Psoas muscle (tissue), 8 donors: Measurements from ENCODE around the gene VN1R5. TPM values are rescaled to one million over a fixed set of nuclear protein-coding genes. Genes with fewer than 3 reads are reported as not detected.

Source experiments
- ATAC-seq, 4 donors: fragments of 200-7000 bp; cut with Tn5 transposase; one replicate each; pipeline ENCODE4 v1.9.1; 2020; ENCODE audit warnings: moderate library complexity in 3 of 4, mild to moderate bottlenecking in 2 of 4
- DNase-seq, 2 donors: peaks; one replicate each; pipeline ENCODE4 v3.0.0-alpha.2; 2020
- H3K27ac ChIP-seq: fragments of 200-600 bp; one replicate; pipeline ENCODE4 v1.8.0; 2022
- H3K27me3 ChIP-seq, 3 donors: fragments of 200-600 bp in 1 of 3; one replicate each; pipeline versions ENCODE4 v1.6.1 to v1.8.0; 2013 to 2022; ENCODE audit warnings: low read length in 2 of 3, mild to moderate bottlenecking in 2 of 3, moderate library complexity in 1 of 3; ENCODE audit not compliant: insufficient read depth in 3 of 3
- H3K36me3 ChIP-seq, 2 donors: fragments of 200-600 bp in 1 of 2; one replicate each; pipeline versions ENCODE4 v1.6.1 to v1.8.0; 2013 to 2022; ENCODE audit warnings: low read depth in 1 of 2, mild to moderate bottlenecking in 1 of 2, moderate library complexity in 1 of 2; ENCODE audit not compliant: insufficient read depth in 1 of 2
- H3K4me1 ChIP-seq: fragments of 200-600 bp; one replicate; pipeline ENCODE4 v1.8.0; 2022
- H3K4me3 ChIP-seq: fragments of 200-600 bp; one replicate; pipeline ENCODE4 v1.8.0; 2022; ENCODE audit warnings: mild to moderate bottlenecking
- H3K9me3 ChIP-seq: fragments of 200-600 bp; one replicate; pipeline ENCODE4 v1.8.0; 2022
- CTCF ChIP-seq: fragments of 200-600 bp; IDR thresholded peaks from one replicate; pipeline ENCODE4 v1.8.0; 2022; ENCODE audit warnings: antibody characterized with exemption
- WGBS, 3 donors: extraction: QIAGEN DNeasy Blood & Tissue Kit; methylation state at CpG; one replicate each; pipeline versions ENCODE4 v1.1.6 to v1.1.7; 2013; 5-methylcytosine and 5-hydroxymethylcytosine counted together
- intact Hi-C, 2 donors: fragments of 100-400 bp; cut with DNase I; formaldehyde crosslinking; loops; one replicate each; pipeline versions ENCODE4 v1.11.0 to v1.14.2; 2022
- polyA plus RNA-seq, 3 donors: library from polyadenylated mRNA; stranded (reverse); fragments of 200-250 nt; gene quantifications; one replicate each; pipeline ENCODE4 v1.2.3, GENCODE V29; 2013
- total RNA-seq, 4 donors: library from RNA; stranded (reverse); fragmentation: NEBNext Ultra II Directional in 2 of 4; extraction: Animal tissue kit (Norgen Biotek cat#: 25700) in 2 of 4; gene quantifications; one replicate each; pipeline versions ENCODE4 v1.2.1 to v1.2.4, GENCODE V29; 2021 to 2023
- donor health status: healthy with polysubstance abuse.
- donor health status: DM: no; HTN: no; CAD: no; lungs with moderate emphysema.
- donor health status: Bipolar disorder and iron deficiency.
- donor health status: healthy.
- donor health status: DM: yes; HTN: yes; CAD: no.
- donor health status: DM: no; HTN: no; CAD: no.
- donor health status: DM: no; HTN: no; CAD: no.
- donor health status: DM: yes; HTN: yes; CAD: no.

VN1R5 gene
- total and polyA plus RNA-seq, 7 donors = not detected

DNA sequence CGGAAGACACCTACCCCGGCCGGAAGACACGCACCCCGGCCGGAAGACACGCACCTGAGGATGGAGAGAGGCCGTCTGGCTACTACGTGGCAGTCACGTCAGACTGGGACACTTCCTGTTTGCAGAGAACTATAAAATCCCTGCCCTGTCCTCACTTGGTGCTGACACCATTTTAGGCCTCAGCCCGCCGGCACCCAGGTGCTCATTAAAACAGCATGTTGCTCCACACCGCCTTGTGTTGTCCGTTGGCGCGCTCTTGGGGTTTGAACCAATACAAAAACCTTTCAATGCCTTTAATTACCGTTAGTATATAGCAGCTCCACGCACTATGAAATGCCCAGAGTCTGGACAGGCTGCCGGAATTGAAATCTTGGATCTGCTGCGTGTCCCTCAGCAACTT, 34.7 kb downstream of the VN1R5 start:
- no peak overlapping the region for H3K27ac ChIP-seq
- no peaks in the 10 kb centered on the region for H3K27me3 ChIP-seq
- H3K9me3 ChIP-seq = no peaks in the 10 kb centered on the region
- 92 to 96% (median 96%) methylated on average over 20 of the region's 20 CpGs for WGBS, 3 donors
- no peak for TF ChIP-seq CTCF
- H3K4me1 ChIP-seq = no peaks in the 10 kb centered on the region
- H3K4me3 ChIP-seq = no peak overlapping the region
- H3K36me3 ChIP-seq = no peaks in the 10 kb centered on the region
- intact Hi-C loops = no loop called here
- ATAC-seq = no peak
- no peak for DNase-seq

GRCh38 chr1:247291161-247291560, 35.3 kb downstream of the VN1R5 start:
- intact Hi-C loops = no loop called here
- no peaks in the 10 kb centered on the region for H3K4me1 ChIP-seq
- DNase-seq = no peak
- TF ChIP-seq CTCF = no peak
- no peak overlapping the region for H3K27ac ChIP-seq
- H3K27me3 ChIP-seq = no peaks in the 10 kb centered on the region
- H3K4me3 ChIP-seq = no peak overlapping the region
- no peaks in the 10 kb centered on the region for H3K9me3 ChIP-seq
- WGBS, 3 donors = 91 to 95% (median 92%) methylated on average over 9 of the region's 9 CpGs
- no peaks in the 10 kb centered on the region for H3K36me3 ChIP-seq
- no peak for ATAC-seq

GRCh38 chr1:247291833-247292561, 36.1 kb downstream of the VN1R5 start:
- DNase-seq = no peak

GRCh38 chr1:247293047-247293446, 37.2 kb downstream of the VN1R5 start:
- Histone ChIP-seq H3K27ac (no peak overlapping the region), H3K36me3 (no peaks in the 10 kb centered on the region), H3K9me3 (no peaks in the 10 kb centered on the region), H3K4me3 (no peak overlapping the region), H3K27me3 (no peaks in the 10 kb centered on the region), H3K4me1 (no peaks in the 10 kb centered on the region)
- no peak for TF ChIP-seq CTCF
- ATAC-seq (no peak), DNase-seq (no peak)
- 56 to 70% (median 66%) methylated on average over 7 of the region's 7 CpGs for WGBS, 3 donors
- intact Hi-C loops = no loop called here

More at GRCh38 chr1:247291833-247292561, 36.1 kb downstream of the VN1R5 start:
- intact Hi-C loops = no loop called here
- TF ChIP-seq CTCF = no peak
- 62 to 75% (median 69%) methylated on average over 17 of the region's 17 CpGs for WGBS, 3 donors
- H3K27ac ChIP-seq = no peak overlapping the region
- no peaks in the 10 kb centered on the region for H3K36me3 ChIP-seq
- H3K4me3 ChIP-seq = no peak overlapping the region
- no peaks in the 10 kb centered on the region for H3K27me3 ChIP-seq
- H3K9me3 ChIP-seq = no peaks in the 10 kb centered on the region
- no peak for ATAC-seq
- no peaks in the 10 kb centered on the region for H3K4me1 ChIP-seq

DNA sequence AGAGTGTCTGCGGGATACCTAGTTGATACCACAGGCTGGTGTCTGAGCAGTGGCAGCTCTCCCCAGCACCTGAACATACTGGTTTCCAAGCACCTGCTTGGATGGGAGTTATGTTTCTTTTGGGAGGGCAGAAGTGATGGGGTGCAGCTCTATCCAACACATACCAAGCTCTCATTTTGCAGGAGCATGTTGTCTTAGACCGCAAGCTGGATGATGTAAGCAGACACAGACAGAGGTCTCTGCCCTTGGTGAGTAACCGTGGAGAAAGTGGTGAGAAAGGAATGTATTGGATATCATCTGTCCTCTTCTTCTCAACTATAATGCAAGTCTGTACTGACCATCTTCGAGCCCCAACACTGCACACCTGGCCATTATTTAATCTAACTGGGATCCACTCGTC, 38.4 kb downstream of the VN1R5 start:
- Histone ChIP-seq H3K4me1 (no peaks in the 10 kb centered on the region), H3K4me3 (no peak overlapping the region), H3K27me3 (no peaks in the 10 kb centered on the region), H3K36me3 (no peaks in the 10 kb centered on the region), H3K27ac (no peak overlapping the region), H3K9me3 (no peaks in the 10 kb centered on the region)
- no peak for DNase-seq
- no peak for ATAC-seq
- TF ChIP-seq CTCF = no peak
- 69 to 81% (median 80%) methylated on average over 5 of the region's 5 CpGs for WGBS, 3 donors
- intact Hi-C loops = no loop called here
